ENCODE data around the gene CD101. TPM values are rescaled to one million over a fixed set of nuclear protein-coding genes. Genes with fewer than 3 reads are reported as not detected.

CD101 gene
- total RNA-seq, 1 experiment from 2014 or later, result 0.63 TPM

- H3K4me3 ChIP-seq, result peak overlapping the region; percentile 83
- DNase-seq, result peak; percentile 41
- H3K27me3 ChIP-seq, result no peaks in the 10 kb centered on the region
- peaks cover 22% of the 10 kb centered on the region for H3K36me3 ChIP-seq
- H3K9me3 ChIP-seq, result no peaks in the 10 kb centered on the region
Measured at GRCh38 chr1:117059334-117059677, 57.7 kb downstream of the CD101 start.

DNA sequence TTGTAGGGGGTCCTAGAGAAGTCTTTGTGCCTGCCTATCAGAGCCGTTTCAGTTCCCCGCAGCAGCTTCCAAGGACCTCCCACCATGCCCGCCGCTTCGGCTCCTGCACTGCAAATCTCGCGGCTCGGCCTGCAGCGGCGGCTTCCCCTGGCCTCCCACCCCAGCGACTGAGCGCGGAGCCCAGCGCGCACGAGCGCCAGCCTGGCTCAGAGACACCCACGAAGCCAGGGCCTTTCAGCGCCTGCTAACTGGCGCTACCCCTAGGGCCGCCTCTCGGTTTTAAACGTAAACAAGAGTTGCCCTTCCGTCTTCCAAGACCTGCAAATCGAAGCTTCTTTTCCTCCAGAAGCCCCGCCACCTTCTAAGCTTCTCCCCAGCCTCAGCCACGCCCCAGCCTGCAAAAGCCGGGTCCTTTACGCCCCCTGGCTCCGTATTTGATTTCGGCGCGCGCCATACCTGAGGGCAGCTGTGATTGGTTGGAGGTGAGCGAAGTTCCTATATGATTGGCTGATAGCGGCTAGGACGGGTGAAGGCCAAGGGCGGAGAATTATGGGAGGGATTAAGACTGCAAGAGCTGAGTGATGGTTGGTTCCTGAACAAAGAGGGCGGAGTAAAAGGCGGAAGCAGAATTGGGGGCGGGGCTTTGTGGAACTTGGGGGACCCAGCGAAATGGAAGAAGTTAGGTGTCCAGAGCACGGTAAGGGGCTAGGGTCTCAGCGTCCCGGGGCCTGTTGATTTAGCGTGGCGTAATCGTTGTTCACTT, 58.3 kb downstream of the CD101 start, which contains the start of gene TTF2:
Gene TTF2 (plus strand): TSS at position 649 of the 763 bp plus-strand sequence. CDS start 21 bp downstream, at position 670.
- Histone ChIP-seq H3K36me3 (peaks cover 24% of the 10 kb centered on the region), H3K27me3 (no peaks in the 10 kb centered on the region), H3K9me3 (no peaks in the 10 kb centered on the region), H3K4me3 (peak within 1 kb of the TSS; percentile 83)
- DNase-seq, result peak; percentile 98

DNA sequence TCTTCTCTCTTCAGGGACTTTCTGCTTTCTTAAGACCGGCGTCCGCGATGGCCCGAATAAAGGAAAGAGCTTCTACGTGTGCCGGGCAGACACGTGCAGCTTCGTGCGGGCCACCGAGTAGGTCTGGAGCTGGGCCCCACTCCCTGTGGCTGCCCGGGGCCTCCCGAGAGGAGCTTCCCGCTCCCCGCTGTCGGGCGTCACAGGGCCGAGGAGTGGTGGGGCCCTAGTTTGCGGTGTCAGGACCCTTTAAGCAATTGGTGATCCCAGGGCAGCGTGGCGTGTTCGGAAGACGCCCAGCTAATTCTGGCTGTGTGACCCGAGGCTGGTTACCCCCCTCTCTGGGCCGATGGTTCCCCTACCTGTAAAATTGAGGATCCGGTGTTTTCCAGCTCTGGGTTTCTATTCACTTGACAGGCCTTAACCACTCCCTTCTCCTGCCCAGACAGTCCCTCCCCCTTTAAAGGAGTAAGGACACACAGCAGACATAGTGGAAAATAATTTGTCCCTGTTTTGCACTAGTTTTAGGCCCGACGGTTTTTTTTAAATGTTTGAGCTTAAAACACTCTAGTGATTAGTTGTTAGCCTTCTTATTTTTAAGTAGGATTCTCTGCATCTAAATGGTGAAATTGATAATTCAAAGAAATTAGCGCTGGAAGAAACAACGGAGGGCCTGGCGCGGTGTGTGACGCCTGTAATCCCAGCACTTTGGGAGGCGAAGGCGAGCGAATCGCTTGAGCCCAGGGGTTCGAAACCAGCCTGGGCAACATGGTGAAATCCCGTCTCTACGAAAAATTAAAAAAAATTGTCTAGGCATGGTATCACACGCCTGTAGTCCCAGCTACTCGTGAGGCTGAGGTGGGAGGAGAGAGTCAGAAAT, 59.1 kb downstream of the CD101 start:
- Histone ChIP-seq H3K4me3 (peak overlapping the region; percentile 83), H3K9me3 (no peaks in the 10 kb centered on the region), H3K36me3 (peaks cover 29% of the 10 kb centered on the region), H3K27me3 (no peaks in the 10 kb centered on the region)
- peak; percentile 44 for DNase-seq

DNA sequence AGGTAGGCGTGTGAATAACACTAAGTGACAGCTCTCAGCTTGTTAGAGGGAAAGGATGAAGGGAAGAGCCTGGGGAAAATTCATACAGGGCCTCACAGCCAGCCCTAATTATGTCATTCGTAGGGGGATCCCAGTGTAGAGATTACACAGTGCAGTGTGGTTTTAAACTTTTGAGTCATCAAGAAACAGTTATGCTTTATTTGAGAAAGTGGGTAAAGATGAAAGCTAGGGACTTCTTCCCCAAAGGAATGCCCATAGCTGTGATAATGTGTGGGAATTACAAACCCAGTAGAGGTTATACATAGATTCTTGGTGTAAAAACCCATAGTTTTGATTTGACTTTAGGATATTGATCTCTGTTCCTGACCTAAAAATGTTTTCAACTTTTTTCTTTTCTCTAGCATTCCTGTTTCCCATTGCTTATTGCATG, 60.4 kb downstream of the CD101 start:
- DNase-seq, result no peak
- Histone ChIP-seq H3K27me3 (no peaks in the 10 kb centered on the region), H3K9me3 (no peaks in the 10 kb centered on the region), H3K4me3 (no peak overlapping the region), H3K36me3 (peaks cover 32% of the 10 kb centered on the region)

DNA sequence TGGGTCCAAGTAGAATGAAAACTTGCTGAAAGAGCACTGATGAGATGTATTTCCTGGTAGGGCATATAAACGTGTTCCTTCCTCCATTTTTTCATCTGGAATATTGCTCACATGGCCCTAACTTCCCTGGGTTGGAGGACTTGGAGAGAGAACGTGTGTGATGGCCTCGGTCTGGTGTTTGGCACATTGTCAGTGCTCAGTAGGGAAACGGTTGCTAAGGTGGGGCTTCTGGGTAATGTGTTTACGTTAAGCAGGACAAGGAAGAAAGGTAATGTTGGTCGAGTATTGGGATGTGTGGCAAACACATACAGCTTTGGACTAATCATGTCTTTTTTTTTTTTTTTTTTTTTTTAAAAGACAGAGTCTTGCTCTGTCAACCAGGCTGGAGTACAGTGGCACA, 64.8 kb downstream of the CD101 start:
- no peak for DNase-seq
- Histone ChIP-seq H3K27me3 (no peaks in the 10 kb centered on the region), H3K36me3 (peaks cover 46% of the 10 kb centered on the region), H3K9me3 (no peaks in the 10 kb centered on the region), H3K4me3 (no peak overlapping the region)

GRCh38 chr1:117067533-117068370, 66.2 kb downstream of the CD101 start:
- Histone ChIP-seq H3K27me3 (no peaks in the 10 kb centered on the region), H3K9me3 (no peaks in the 10 kb centered on the region), H3K4me3 (no peak overlapping the region), H3K36me3 (peaks cover 40% of the 10 kb centered on the region)
- peak; percentile 45 for DNase-seq

GRCh38 chr1:117068580-117068979, 67.0 kb downstream of the CD101 start:
- no peaks in the 10 kb centered on the region for H3K9me3 ChIP-seq
- no peaks in the 10 kb centered on the region for H3K27me3 ChIP-seq
- no peak for DNase-seq
- peaks cover 34% of the 10 kb centered on the region for H3K36me3 ChIP-seq
- no peak overlapping the region for H3K4me3 ChIP-seq

DNA sequence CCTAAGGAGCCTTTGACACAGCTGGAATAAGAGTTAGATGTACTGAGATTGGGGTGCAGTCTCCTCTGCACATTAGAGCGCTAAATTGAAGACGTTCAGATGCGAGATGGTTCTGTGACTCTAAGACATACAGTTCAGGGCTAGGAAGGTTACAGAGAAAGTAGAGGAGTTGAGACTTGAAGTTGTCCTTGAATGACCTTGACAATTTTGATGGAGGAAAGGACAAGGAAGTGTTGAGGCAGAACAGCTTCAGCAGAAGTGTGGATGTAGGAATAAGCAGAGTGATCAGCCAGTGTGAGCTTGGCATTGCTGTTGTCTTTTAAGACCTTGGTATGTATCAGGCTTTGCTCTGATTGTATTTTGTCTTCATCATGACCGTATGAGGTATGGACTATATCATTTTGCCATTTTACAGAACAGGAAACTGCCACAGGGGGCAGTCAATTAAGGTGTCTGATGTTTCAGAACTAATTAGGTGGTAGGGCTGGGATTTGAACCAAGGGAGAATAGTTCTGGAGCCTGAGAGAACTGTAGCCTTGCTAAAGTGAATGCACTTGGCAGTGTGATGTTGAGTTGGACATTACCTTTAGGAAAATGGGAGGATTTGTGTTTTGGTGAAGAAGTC, 67.8 kb downstream of the CD101 start:
- Histone ChIP-seq H3K4me3 (no peak overlapping the region), H3K36me3 (peaks cover 37% of the 10 kb centered on the region), H3K9me3 (no peaks in the 10 kb centered on the region), H3K27me3 (no peaks in the 10 kb centered on the region)
- no peak for DNase-seq

DNA sequence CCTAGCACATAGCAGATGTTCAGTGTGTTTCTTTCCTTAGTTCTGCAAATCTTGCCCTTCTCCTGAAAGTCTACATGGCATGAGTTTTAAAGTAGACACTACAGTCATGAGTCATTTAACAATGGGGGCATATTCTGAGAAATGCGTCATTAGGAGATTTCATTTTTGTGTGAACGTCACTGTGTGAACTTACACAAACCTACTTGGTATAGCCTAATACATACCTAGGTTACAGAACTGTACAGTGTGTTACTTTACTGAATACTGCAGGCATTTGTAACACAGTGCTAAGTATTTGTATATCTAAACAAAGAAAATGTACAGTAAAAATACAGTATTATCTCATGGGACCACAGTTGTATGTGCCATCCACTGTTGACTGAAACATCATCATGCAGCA, 68.6 kb downstream of the CD101 start:
- Histone ChIP-seq H3K27me3 (no peaks in the 10 kb centered on the region), H3K4me3 (no peak overlapping the region)

GRCh38 chr1:117076648-117077047, 75.1 kb downstream of the CD101 start:
- Histone ChIP-seq H3K9me3 (no peaks in the 10 kb centered on the region), H3K4me3 (no peak overlapping the region), H3K27me3 (no peaks in the 10 kb centered on the region), H3K36me3 (peaks cover 81% of the 10 kb centered on the region)
- no peak for DNase-seq

More for the DNA sequence above, 68.6 kb downstream of the CD101 start:
- H3K36me3 ChIP-seq, result peaks cover 41% of the 10 kb centered on the region
- no peaks in the 10 kb centered on the region for H3K9me3 ChIP-seq
- DNase-seq, result no peak

- peak; percentile 63 for DNase-seq
- Histone ChIP-seq H3K9me3 (no peaks in the 10 kb centered on the region), H3K36me3 (peaks cover 81% of the 10 kb centered on the region), H3K27me3 (no peaks in the 10 kb centered on the region), H3K4me3 (no peak overlapping the region)
Measured at GRCh38 chr1:117077267-117077666, 75.7 kb downstream of the CD101 start.

- Histone ChIP-seq H3K4me3 (no peak overlapping the region), H3K9me3 (no peaks in the 10 kb centered on the region), H3K36me3 (peaks cover 89% of the 10 kb centered on the region), H3K27me3 (no peaks in the 10 kb centered on the region)
- DNase-seq, result no peak
Measured at GRCh38 chr1:117079737-117080136, 78.2 kb downstream of the CD101 start.

GRCh38 chr1:117084231-117084630, 82.7 kb downstream of the CD101 start:
- DNase-seq, result no peak
- H3K9me3 ChIP-seq, result no peaks in the 10 kb centered on the region
- H3K36me3 ChIP-seq, result peaks cover 63% of the 10 kb centered on the region
- no peak overlapping the region for H3K4me3 ChIP-seq
- H3K27me3 ChIP-seq, result no peaks in the 10 kb centered on the region
